HCT116 (cell line): ENCODE measurements around the gene OCA2. TPM values are rescaled to one million over a fixed set of nuclear protein-coding genes. Genes with fewer than 3 reads are reported as not detected.

Source experiments
- ATAC-seq: fragments of 200-7000 bp; cut with Tn5 transposase; 2 replicates; pipeline ENCODE4 v1.9.1; 2020; ENCODE audit warnings: mild to moderate bottlenecking, moderate library complexity
- BruUV-seq: library from RNA; stranded (reverse); fragments of 400-500 nt; replicated peaks from 2 replicates; lab custom pipeline; 2021; lab: Mats Ljungman, UMichigan
- CTCF ChIA-PET: fragments of 300-600 bp; sonication (Branson Sonifier 250); formaldehyde crosslinking; loops from one replicate; lab custom pipeline; 2021; ENCODE audit warnings: antibody characterized with exemption; lab: Charles Lee
- POLR2A ChIA-PET: fragments of 300-600, 350-600 bp; sonication (Branson Sonifier 250); formaldehyde crosslinking; loops from one replicate; lab custom pipeline; 2021; ENCODE audit warnings: antibody characterized with exemption; lab: Charles Lee
- RAD21 ChIA-PET, 2 experiments: fragments of 300-600 bp; sonication (Branson Sonifier 250); formaldehyde crosslinking; loops; one replicate each; lab custom pipeline; 2023; ENCODE audit warnings: low total read pairs in 2 of 2; ENCODE audit not compliant: uncharacterized antibody in 2 of 2, unreplicated experiment in 2 of 2, low non-redundant PET in 1 of 2; lab: Charles Lee
- DNase-seq: peaks from one replicate; pipeline ENCODE4 v3.0.0-alpha.2; 2010; ENCODE audit warnings: low read depth, low spot score
- H2AFZ ChIP-seq: fragments of 200-600 bp; shearing (Covaris generic), sonication (generic); 2 replicates; pipeline ENCODE4 v1.6.1; 2017; ENCODE audit warnings: low read depth, mixed run types, mixed read lengths, antibody characterized with exemption, low read length; ENCODE audit not compliant: poor library complexity, severe bottlenecking
- H3K27ac ChIP-seq: 2 replicates; pipeline ENCODE4 v1.5.1; 2012; ENCODE audit warnings: low read depth, low read length
- H3K27me3 ChIP-seq: fragments of 200-600 bp; sonication (generic); 2 replicates; pipeline ENCODE4 v1.6.1; 2016; ENCODE audit warnings: mixed run types, low read length, mixed read lengths; ENCODE audit not compliant: insufficient read depth
- H3K36me3 ChIP-seq, 2 experiments: fragments of 200-500 bp in 1 of 2; fragments of 200-600 bp in 1 of 2; sonication (Bioruptor generic) in 1 of 2; sonication (generic) in 1 of 2; 2 replicates each; pipeline versions ENCODE4 v1.5.1 to v1.6.1; 2014 to 2016; ENCODE audit warnings: low read length in 2 of 2, inconsistent platforms in 1 of 2, mixed read lengths in 1 of 2, mixed run types in 1 of 2; ENCODE audit not compliant: insufficient read depth in 2 of 2, control insufficient read depth in 1 of 2
- H3K4me1 ChIP-seq, 2 experiments: fragments of 200-600 bp in 1 of 2; sonication (generic) in 1 of 2; 2 replicates each; pipeline versions ENCODE4 v1.5.1 to v1.6.1; 2012 to 2017; ENCODE audit warnings: low read length in 2 of 2, inconsistent platforms in 1 of 2, mild to moderate bottlenecking in 1 of 2, mixed read lengths in 1 of 2, mixed run types in 1 of 2, moderate library complexity in 1 of 2; ENCODE audit not compliant: insufficient read depth in 2 of 2, control insufficient read depth in 1 of 2
- H3K4me2 ChIP-seq: fragments of 200-600 bp; sonication (generic); 2 replicates; pipeline ENCODE4 v1.6.1; 2017; ENCODE audit warnings: mixed run types, low read length, mixed read lengths
- H3K4me3 ChIP-seq, 2 experiments: fragments of 200-600 bp in 1 of 2; sonication (generic) in 1 of 2; replicated peaks in 1 of 2; 2 replicates each; pipeline ENCODE4 v1.5.1; 2011 to 2016; ENCODE audit warnings: low read length in 2 of 2, control low read depth in 1 of 2, low read depth in 1 of 2, mild to moderate bottlenecking in 1 of 2, mixed read lengths in 1 of 2, mixed run types in 1 of 2
- H3K79me2 ChIP-seq: fragments of 200-600 bp; sonication (generic); 2 replicates; pipeline ENCODE4 v1.6.1; 2017; ENCODE audit warnings: mild to moderate bottlenecking, mixed run types, low read length, moderate library complexity, mixed read lengths; ENCODE audit not compliant: insufficient read depth
- H3K9ac ChIP-seq: fragments of 200-600 bp; sonication (generic); 2 replicates; pipeline ENCODE4 v1.6.1; 2016; ENCODE audit warnings: low read length, mixed read lengths
- H3K9me2 ChIP-seq: fragments of 200-600 bp; sonication (generic), shearing (Covaris generic); 2 replicates; pipeline ENCODE4 v1.6.1; 2017; ENCODE audit warnings: mixed run types, mild to moderate bottlenecking, moderate library complexity; ENCODE audit not compliant: insufficient read depth
- H3K9me3 ChIP-seq, 2 experiments: fragments of 200-500 bp in 1 of 2; fragments of 200-600 bp in 1 of 2; sonication (Bioruptor generic) in 1 of 2; sonication (generic) in 1 of 2; 2 replicates each; pipeline ENCODE4 v1.6.1; 2014 to 2017; ENCODE audit warnings: low read length in 2 of 2, mixed read lengths in 2 of 2, inconsistent platforms in 1 of 2, low read depth in 1 of 2, mild to moderate bottlenecking in 1 of 2, mixed run types in 1 of 2, moderate library complexity in 1 of 2; ENCODE audit not compliant: control insufficient read depth in 1 of 2, insufficient read depth in 1 of 2
- H4K20me1 ChIP-seq: fragments of 200-600 bp; sonication (generic), shearing (Covaris generic); 2 replicates; pipeline ENCODE4 v1.6.1; 2017; ENCODE audit warnings: mixed run types, mild to moderate bottlenecking, moderate library complexity; ENCODE audit not compliant: insufficient read depth
- ATF3 ChIP-seq: IDR thresholded peaks from 2 replicates; pipeline ENCODE4 v1.6.1; 2012
- CEBPB ChIP-seq: IDR thresholded peaks from 2 replicates; pipeline ENCODE4 v1.6.1; 2012; ENCODE audit warnings: low read depth
- EGR1 ChIP-seq: IDR thresholded peaks from 2 replicates; pipeline ENCODE4 v1.6.1; 2012; ENCODE audit warnings: low read depth
- ELF1 ChIP-seq: IDR thresholded peaks from 2 replicates; pipeline ENCODE4 v1.6.1; 2012; ENCODE audit warnings: low read depth, borderline replicate concordance
- EZH2 ChIP-seq: fragments of 200-600 bp; sonication (generic); IDR thresholded peaks from 2 replicates; pipeline ENCODE4 v1.6.1; 2017; ENCODE audit warnings: antibody characterized with exemption, mixed run types
- JUND ChIP-seq: IDR thresholded peaks from 2 replicates; pipeline ENCODE4 v1.6.1; 2012
- MAX ChIP-seq: IDR thresholded peaks from 2 replicates; pipeline ENCODE4 v1.6.1; 2012
- POLR2A ChIP-seq: IDR thresholded peaks from 2 replicates; pipeline ENCODE4 v1.7.0; 2011; ENCODE audit warnings: borderline replicate concordance; ENCODE audit not compliant: insufficient read depth, insufficient read length; ENCODE audit errors: extremely low read depth
- RAD21 ChIP-seq: IDR thresholded peaks from 2 replicates; pipeline ENCODE4 v1.6.1; 2012; ENCODE audit warnings: low read depth, mild to moderate bottlenecking
- SRF ChIP-seq: IDR thresholded peaks from 2 replicates; pipeline ENCODE4 v1.6.1; 2012; ENCODE audit warnings: low read depth
- ZNF274 ChIP-seq: fragments of 200-500 bp; sonication (Bioruptor generic); IDR thresholded peaks from 2 replicates; pipeline ENCODE4 v1.6.1; 2014; ENCODE audit warnings: mild to moderate bottlenecking, low read depth, low read length, inconsistent platforms
- intact Hi-C: fragments of 100-400 bp; cut with micrococcal nuclease; formaldehyde crosslinking; loops from 2 replicates; pipeline ENCODE4 v1.10.0; 2022
- total RNA-seq: library from RNA; stranded (reverse); gene quantifications from one replicate; pipeline ENCODE4 v1.2.1, GENCODE V29; 2021; ENCODE audit not compliant: unreplicated experiment
- TF ChIP-seq, protein P1 (sequence below): IDR thresholded peaks from 2 replicates; pipeline ENCODE4 v1.6.1; 2012; ENCODE audit warnings: low read depth
- TF ChIP-seq, protein P2 (sequence below), 3 experiments: fragments of 200-600 bp in 1 of 3; sonication (generic) in 1 of 3; IDR thresholded peaks in 2 of 3; conservative IDR thresholded peaks in 1 of 3; 2 replicates each; pipeline ENCODE4 v1.5.1; 2012 to 2017; ENCODE audit warnings: low read depth in 2 of 3, low read length in 2 of 3, antibody characterized with exemption in 1 of 3, borderline replicate concordance in 1 of 3, control low read depth in 1 of 3, mild to moderate bottlenecking in 1 of 3, mixed read lengths in 1 of 3, mixed run types in 1 of 3, moderate library complexity in 1 of 3; ENCODE audit not compliant: insufficient read depth in 1 of 3

OCA2 gene
- total RNA-seq, 1 experiment from 2014 or later = not detected

DNA sequence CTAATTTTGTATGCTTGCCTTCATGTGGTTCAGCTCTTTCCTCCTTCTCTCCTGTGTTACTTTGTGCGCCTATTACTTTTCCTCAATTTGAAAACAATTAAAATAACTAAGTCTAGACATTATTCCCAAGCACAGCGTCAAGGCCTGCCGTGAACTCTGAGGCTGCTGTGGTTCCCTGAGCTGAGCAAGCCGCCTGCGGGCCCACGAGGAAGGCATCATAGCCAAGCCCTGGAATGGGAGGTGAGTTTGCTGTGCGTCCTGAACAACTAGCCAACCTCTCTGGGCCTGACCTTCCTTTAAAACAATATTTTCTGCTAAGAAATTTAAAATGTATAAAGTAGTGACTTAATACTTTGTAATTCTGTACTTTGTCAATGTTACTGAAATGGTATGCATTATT, 327.2 kb downstream of the OCA2 start:
- H2AFZ ChIP-seq = no peak overlapping the region
- DNase-seq = no peak
- H3K9ac ChIP-seq = no peak overlapping the region
- H3K27me3 ChIP-seq = no peaks in the 10 kb centered on the region
- no peak for ATAC-seq
- H3K9me3 ChIP-seq = peaks cover 0 to 18% of the 10 kb centered on the region in 2 experiments; a peak in 2 of 4 replicates
- POLR2A ChIA-PET = no interaction called here
- TF ChIP-seq JUND (no peak), EZH2 (no peak), POLR2A (no peak), CEBPB (no peak), ZNF274 (no peak), ELF1 (no peak), MAX (no peak), SRF (no peak), EGR1 (no peak), ATF3 (no peak), RAD21 (no peak)
- TF ChIP-seq, protein P1, sequence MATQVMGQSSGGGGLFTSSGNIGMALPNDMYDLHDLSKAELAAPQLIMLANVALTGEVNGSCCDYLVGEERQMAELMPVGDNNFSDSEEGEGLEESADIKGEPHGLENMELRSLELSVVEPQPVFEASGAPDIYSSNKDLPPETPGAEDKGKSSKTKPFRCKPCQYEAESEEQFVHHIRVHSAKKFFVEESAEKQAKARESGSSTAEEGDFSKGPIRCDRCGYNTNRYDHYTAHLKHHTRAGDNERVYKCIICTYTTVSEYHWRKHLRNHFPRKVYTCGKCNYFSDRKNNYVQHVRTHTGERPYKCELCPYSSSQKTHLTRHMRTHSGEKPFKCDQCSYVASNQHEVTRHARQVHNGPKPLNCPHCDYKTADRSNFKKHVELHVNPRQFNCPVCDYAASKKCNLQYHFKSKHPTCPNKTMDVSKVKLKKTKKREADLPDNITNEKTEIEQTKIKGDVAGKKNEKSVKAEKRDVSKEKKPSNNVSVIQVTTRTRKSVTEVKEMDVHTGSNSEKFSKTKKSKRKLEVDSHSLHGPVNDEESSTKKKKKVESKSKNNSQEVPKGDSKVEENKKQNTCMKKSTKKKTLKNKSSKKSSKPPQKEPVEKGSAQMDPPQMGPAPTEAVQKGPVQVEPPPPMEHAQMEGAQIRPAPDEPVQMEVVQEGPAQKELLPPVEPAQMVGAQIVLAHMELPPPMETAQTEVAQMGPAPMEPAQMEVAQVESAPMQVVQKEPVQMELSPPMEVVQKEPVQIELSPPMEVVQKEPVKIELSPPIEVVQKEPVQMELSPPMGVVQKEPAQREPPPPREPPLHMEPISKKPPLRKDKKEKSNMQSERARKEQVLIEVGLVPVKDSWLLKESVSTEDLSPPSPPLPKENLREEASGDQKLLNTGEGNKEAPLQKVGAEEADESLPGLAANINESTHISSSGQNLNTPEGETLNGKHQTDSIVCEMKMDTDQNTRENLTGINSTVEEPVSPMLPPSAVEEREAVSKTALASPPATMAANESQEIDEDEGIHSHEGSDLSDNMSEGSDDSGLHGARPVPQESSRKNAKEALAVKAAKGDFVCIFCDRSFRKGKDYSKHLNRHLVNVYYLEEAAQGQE = no peak
- TF ChIP-seq, protein P2, sequence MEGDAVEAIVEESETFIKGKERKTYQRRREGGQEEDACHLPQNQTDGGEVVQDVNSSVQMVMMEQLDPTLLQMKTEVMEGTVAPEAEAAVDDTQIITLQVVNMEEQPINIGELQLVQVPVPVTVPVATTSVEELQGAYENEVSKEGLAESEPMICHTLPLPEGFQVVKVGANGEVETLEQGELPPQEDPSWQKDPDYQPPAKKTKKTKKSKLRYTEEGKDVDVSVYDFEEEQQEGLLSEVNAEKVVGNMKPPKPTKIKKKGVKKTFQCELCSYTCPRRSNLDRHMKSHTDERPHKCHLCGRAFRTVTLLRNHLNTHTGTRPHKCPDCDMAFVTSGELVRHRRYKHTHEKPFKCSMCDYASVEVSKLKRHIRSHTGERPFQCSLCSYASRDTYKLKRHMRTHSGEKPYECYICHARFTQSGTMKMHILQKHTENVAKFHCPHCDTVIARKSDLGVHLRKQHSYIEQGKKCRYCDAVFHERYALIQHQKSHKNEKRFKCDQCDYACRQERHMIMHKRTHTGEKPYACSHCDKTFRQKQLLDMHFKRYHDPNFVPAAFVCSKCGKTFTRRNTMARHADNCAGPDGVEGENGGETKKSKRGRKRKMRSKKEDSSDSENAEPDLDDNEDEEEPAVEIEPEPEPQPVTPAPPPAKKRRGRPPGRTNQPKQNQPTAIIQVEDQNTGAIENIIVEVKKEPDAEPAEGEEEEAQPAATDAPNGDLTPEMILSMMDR (IDR thresholded peaks at IDR 0.05 in 2 of 3, conservative IDR thresholded peaks at IDR 0.05 in 1 of 3; ENCODE audit: borderline replicate concordance in 1 of 3, insufficient read depth in 1 of 3, low read depth in 2 of 3, low read length in 2 of 3) = no peak
- H3K4me3 ChIP-seq = no peak overlapping the region
- BruUV-seq = no TSS peak
- H3K27ac ChIP-seq = no peak overlapping the region
- H3K4me1 ChIP-seq = no peaks in the 10 kb centered on the region
- intact Hi-C loops = no loop called here
- CTCF ChIA-PET = no interaction called here
- H3K79me2 ChIP-seq = no peaks in the 10 kb centered on the region
- H3K4me2 ChIP-seq = no peak overlapping the region
- H3K9me2 ChIP-seq = no peaks in the 10 kb centered on the region
- RAD21 ChIA-PET = no interaction called here
- no peaks in the 10 kb centered on the region for H4K20me1 ChIP-seq
- H3K36me3 ChIP-seq = no peaks in the 10 kb centered on the region
